ENCODE results near the gene HOXB9.

- TF ChIP-seq POLR2A (IDR thresholded peaks at IDR 0.05): no peak
- TF ChIP-seq, protein P1, sequence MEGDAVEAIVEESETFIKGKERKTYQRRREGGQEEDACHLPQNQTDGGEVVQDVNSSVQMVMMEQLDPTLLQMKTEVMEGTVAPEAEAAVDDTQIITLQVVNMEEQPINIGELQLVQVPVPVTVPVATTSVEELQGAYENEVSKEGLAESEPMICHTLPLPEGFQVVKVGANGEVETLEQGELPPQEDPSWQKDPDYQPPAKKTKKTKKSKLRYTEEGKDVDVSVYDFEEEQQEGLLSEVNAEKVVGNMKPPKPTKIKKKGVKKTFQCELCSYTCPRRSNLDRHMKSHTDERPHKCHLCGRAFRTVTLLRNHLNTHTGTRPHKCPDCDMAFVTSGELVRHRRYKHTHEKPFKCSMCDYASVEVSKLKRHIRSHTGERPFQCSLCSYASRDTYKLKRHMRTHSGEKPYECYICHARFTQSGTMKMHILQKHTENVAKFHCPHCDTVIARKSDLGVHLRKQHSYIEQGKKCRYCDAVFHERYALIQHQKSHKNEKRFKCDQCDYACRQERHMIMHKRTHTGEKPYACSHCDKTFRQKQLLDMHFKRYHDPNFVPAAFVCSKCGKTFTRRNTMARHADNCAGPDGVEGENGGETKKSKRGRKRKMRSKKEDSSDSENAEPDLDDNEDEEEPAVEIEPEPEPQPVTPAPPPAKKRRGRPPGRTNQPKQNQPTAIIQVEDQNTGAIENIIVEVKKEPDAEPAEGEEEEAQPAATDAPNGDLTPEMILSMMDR (IDR thresholded peaks at IDR 0.05): no peak
Measured at GRCh38 chr17:48615047-48615962, 10.9 kb downstream of the HOXB9 start, which contains the start of gene HOXB8.
